HG02623 (cell line): ENCODE measurements around the gene MINDY4.

Experiments
- ATAC-seq: cut with Tn5 transposase; IDR thresholded peaks from one replicate; pipeline ENCODE4 v1.9.1; 2021; ENCODE audit warnings: moderate library complexity; ENCODE audit not compliant: unreplicated experiment

Gene MINDY4

DNA sequence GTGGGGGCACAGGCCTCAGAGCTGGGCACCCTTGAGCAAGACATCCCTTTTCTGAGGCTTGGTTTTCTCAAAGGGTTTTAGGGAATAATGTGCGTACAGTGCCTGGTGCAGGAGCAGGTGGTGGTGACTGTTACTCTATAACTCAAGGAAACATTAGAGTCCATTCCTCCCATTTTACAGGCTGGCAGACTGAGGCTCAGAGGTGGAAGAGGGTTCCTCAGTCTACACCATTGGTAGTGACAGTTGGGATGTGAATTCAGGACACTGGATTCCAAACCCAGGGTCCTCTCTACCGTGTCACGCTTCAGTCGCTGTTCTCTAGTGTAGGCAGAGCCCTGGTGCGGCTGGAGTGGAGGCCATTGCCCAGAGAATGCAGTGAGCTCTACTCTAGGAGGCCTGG lies 100.4 kb downstream of the MINDY4 start:
- ATAC-seq, result no peak

DNA sequence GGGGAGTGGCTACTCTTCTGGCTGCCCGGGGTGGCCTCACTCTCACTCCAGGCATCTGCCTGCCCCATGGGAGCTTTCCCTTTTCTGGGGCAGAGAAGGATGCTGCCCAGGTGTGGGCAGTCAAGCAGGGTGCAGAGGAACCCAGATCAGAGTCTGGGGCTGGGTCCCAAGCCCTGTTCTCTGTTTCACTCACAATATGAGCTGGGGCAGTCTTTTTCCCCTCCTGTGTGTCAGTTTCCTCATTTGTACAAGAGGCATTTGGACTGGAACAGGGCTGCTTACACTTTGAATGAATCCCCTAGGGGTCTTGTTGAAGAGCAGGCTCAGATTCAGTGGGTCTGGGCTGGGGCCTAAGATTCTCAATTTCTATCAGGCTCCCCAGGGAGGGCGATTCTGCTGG lies 102.0 kb downstream of the MINDY4 start:
- no peak for ATAC-seq

GRCh38 chr7:30873656-30874055 lies 102.4 kb downstream of the MINDY4 start:
- no peak for ATAC-seq

DNA sequence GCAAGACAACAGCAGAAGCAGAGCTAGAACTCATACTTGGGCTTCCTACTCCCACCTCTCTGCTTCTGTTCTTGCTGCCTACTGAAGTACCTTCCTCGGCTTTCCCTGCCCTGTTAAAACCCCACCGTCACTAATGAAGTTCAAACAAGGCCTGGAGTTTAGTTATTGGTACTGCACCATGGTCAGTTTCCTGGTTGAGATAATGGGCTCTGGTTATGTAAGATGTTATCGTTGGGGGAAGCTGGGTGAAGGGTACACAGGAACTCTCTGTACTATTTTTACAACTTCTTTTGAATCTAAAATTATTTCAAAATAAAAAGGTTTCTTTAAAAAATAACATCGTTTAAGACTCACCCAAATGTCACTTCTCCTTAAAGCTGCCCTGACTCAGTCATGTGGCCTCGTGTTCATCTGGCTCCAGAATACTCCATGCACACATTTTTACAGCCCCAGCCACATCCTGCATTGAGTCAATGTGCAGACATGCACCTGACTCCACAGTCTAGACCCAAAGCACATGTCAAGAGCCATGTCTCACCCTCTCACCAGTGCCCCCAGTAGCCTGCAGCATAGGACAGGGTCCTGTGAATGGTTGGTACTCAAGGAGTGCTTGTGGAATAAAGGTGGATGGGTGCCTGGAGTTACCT lies 103.6 kb downstream of the MINDY4 start:
- ATAC-seq, result no peak

DNA sequence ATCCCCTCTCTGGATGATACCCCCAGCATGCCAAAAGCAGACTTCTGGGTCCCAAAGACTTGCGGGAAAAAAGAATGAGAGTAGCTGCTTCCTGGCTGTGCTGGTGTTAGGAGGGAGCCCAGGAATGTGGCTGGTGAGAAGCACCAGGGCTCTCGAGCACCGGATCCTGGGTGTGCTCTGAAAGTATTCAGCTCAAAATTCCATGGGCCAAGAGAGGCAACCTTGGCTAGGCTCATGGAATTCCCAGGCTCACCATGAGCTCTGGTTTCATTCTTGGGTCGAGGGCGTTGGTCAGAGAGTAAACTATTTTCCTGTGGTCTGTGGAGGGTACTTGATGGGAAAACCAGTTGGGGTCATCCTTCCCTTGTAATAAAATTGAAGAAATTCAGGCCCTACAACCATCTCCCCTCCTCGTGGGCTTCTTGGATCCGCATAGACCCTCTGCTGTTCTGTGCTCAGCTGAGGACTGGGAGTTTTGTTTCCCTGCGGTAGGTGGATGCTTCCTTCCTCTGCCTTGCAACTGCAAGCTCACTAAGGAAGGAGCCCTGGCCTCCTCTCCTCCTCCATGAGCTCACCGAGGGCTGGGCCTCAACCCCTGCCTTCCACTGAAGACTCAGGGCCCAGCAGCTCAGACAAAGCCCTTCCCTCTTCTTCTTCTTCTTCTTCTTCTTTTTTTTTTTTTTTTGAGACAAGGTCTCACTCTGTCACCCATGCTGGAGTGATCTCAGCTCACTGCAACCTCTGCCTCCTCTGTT lies 106.0 kb downstream of the MINDY4 start:
- no peak for ATAC-seq

DNA sequence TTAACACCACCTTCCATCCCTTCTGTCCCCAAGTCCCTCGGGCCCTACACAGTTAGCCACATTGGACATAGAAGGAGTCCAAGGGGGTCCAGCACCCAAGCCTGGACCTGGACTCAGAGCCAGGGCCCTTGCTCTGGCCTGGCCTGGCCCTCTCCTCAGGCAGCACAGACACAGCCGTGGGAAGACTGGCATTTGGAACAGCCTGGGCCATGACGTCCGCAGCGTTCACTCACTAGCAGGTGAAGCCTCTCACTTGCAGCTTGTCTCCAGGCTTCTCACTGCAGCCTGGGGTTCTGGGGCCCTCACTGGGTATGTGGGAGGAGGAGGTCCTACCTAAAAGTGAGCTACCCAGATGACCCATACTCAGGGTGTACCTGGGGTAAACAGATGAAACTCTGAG lies 106.8 kb downstream of the MINDY4 start:
- ATAC-seq, result no peak

DNA sequence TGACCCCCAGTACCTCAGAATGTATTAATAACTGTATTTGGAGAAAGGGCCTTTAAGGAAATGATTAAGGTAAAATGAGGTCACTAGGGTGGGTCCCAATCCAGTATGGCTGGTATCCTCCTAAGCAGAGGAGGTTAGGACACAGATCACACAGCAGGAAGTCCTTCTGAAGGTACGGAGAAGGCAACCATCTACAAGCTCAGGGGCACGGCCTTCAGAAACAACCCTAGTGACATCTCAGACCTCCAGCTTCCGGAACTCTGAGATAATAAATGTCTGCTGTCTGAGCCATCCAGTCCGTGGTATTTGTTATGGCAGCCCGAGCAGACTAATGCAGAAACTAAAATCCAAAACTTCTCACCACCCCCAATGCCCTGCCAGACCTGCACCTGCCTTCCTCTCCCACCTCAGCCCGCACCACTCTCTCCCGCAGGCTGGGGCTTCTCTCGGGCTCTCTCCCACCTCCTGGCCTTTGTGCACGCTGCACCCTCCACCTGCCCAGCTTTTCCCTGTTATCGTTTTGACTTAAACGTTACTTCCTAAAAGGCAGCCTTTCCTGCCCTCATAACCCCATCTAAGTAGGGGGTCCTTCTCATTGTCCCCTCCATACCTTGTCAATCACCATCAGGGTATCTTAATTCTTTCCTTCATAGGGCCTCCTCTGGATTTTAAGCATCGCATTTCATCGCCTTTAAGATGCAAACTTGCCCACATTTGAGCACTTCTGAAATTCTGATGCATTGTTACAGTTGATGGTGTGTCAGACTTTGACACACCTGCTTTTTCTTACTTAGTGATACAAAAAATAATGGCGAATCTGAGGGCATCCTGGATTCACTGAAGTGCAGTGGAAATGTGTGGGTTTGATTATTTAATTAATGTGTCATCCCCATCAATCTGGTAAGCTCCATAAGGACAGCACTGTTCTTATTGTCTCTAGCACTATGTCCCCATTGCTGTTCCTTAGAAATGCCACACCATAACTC lies 108.2 kb downstream of the MINDY4 start:
- ATAC-seq, result no peak

- no peak for ATAC-seq
These were observed 109.0 kb downstream of the MINDY4 start for GRCh38 chr7:30880125-30880720.

- no peak for ATAC-seq
These were observed 109.7 kb downstream of the MINDY4 start for GRCh38 chr7:30880941-30881340.

GRCh38 chr7:30881448-30881847 lies 110.2 kb downstream of the MINDY4 start:
- ATAC-seq, result no peak

- no peak for ATAC-seq
These were observed 113.7 kb downstream of the MINDY4 start for GRCh38 chr7:30884881-30885280.

DNA sequence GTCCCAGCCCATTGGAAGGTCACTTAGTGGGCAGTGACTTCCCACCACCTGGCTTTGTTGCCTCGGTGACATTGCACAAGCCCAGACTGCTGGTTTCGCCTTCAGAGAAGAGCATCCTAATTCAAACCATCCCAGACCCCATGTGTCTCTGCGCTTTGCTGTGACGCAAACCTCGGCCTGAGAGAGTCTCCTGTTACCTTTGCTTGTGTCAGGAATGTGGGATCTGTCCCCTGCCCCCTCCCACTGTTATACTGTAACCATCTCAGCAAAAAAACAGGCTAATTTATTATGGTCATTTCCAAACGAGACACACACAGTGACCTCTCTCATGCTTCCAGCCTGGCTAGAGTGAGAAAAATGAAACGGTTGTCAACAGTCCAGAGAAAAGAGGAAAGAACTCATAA lies 115.4 kb downstream of the MINDY4 start:
- ATAC-seq, result no peak

DNA sequence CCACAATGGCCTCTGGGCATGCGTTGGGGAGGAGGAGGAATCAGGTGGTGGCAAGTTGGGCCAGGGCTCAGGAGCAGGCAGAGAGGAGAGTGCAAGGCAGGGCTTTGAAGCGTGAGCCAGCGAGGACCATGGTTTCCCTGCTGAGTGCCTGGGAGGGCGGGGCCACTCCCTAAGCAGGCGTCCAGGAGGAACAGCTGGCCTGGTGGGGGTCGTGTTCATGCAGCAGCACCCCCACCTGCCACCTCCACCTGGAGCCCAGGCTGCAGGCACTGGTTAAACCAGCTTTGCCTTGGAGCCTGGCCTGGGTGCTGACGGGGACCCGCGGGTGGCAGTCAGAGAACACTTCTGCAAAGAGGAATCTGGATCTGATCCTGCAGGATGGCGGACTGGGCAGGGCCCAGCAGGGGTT lies 116.3 kb downstream of the MINDY4 start:
- ATAC-seq, result no peak

DNA sequence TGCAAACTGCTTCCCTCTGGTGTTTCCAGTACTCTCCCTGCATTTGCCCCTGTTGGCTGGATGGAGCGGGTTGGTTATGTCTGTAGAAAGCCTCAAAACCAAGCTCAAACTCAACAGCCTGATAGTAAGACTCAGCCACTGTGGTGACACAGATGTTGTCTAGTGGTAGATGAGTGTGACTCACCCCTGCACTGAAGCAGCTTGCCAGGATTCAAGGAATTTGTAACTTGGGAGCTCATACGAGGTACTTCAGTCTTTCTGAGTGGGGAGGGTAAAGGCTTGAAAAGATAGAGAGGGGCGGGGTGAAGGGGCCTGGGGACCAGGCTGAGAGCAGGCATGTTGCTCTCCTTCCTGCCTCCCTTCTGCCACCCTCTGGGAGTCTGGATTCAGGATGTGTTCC lies 117.5 kb downstream of the MINDY4 start:
- ATAC-seq, result no peak

GRCh38 chr7:30890226-30890625 lies 119.0 kb downstream of the MINDY4 start:
- no peak for ATAC-seq

- ATAC-seq, result no peak
These were observed 122.1 kb downstream of the MINDY4 start for GRCh38 chr7:30893357-30893756.

DNA sequence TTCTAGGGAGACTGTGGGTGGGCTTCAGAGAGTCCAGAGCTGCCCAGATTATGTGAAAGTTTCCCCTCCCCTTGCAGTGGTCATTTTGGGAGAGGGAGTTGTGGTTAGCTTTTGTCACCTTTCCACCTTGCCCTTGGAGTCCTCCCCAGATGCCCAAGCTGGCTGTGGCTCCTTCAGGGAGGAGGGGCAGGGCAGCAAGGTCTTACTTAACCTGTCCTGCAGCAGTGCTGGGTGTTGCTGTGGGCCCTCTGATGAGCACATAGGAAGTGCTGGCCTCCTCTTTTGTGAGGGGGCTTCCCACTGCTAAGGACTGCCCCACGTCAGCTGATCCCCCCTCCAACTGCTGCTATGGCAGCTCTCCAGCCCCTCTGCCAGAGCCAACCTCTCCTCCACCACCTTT lies 122.8 kb downstream of the MINDY4 start:
- ATAC-seq, result no peak

DNA sequence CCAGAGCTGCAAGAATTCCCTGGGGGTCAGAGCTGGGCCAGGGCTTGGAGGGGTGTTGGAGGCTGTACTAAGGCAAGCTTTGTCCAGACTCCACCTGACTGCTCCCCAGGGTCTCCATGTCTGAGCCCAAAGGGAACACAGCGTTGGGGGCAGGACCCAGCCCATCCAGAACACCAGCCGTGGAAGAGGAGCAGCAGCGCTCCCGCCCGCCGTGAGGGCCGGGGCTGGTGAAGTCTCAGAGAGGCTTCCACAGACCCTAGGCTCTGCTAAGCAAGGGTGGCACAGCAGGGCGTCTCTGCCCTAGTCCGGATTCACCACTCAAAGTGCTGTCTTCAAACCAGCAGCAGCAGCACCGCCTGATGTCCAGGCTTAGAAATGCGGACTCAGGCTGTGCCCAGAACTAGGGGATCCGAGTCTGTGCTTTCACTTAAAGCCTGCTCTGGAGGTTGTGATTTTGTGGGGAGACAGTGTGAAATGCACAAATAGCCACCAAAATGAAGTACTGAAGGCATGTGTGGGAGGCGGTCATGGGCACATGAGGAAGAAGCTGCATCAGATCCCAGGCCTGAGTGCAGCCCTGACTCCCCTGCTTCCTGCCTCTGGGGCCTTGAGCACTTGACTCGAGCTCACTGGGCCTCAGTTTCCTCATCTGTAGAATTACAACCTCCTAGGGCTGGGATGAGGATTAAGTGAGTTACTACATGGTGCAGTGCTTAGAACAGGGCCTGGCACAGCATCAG lies 123.8 kb downstream of the MINDY4 start:
- no peak for ATAC-seq

- ATAC-seq, result no peak
These were observed 124.8 kb downstream of the MINDY4 start for GRCh38 chr7:30896036-30896435.
